IPS DF 4.7 (cell line): Measurements from ENCODE around the gene AIFM3.

Source experiments
- DNase-seq: peaks from one replicate; pipeline ENCODE4 v3.0.0-alpha.2; 2013; ENCODE audit warnings: low spot score; ENCODE audit errors: extremely low read depth

Gene AIFM3

DNA sequence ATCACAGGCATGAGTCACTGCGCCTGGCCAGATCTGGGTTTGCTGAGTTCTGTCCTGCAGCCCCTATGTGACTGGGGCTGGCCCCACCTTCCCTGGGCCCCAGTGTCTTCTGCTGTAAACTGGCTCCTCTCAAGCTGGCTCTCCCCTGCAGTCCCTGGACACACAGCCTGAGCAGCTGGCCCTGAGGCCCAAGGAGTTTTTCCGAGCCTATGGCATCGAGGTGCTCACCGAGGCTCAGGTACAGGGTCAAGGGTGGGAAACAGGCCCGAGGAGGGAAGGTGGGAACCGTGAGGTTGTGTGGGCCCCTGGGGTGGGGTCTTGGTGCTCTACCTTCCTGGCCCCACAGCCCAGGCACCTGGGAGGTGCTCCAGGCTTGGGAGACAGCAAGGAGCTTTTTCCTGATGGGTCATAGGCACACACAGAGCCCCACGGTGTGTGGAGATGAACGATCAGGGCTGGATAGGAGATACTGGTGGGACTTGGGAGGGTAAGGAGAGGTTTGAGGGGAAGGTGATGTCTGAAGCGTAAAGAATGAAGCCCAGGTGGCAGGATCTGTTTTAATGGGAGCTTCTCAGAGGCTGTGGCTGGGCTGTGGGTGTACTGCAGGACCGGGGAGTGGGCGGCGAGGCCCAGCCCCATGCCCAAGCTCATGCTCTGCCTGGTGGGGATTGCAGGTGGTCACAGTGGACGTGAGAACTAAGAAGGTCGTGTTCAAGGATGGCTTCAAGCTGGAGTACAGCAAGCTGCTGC lies 8.7 kb downstream of the AIFM3 start:
- DNase-seq = no peak

GRCh38 chr22:20976291-20976877 lies 9.3 kb downstream of the AIFM3 start:
- no peak for DNase-seq

- DNase-seq = no peak
These were observed 10.0 kb downstream of the AIFM3 start for GRCh38 chr22:20977019-20977418.

DNA sequence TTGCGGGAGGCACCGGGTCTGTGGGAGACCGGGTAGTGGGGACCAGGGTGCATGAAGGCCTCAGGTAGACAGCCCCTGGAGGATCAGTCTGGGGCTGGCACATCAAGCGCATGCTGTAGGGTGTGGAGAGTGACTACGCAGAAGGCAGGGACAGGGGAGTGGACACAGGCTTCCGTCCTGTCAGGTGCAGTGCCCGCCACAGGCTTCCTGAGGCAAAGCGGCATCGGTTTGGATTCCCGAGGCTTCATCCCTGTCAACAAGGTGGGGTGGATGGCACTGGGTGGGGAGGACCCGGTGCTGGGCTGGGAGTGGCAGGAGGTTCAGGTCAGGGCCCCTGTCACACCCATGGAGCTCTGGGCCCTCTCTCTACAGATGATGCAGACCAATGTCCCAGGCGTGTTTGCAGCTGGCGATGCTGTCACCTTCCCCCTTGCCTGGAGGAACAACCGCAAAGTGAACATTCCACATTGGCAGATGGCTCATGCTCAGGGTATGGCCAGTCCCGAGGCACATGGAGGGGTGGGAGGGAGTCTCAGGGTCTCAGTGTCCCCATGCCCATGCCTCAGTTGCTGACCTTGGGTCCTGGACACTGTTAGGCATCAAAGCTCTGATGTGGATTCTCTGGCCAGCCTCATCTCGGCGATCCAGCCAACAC lies 10.6 kb downstream of the AIFM3 start:
- no peak for DNase-seq

- no peak for DNase-seq
These were observed 11.4 kb downstream of the AIFM3 start for GRCh38 chr22:20978419-20978818.

DNA sequence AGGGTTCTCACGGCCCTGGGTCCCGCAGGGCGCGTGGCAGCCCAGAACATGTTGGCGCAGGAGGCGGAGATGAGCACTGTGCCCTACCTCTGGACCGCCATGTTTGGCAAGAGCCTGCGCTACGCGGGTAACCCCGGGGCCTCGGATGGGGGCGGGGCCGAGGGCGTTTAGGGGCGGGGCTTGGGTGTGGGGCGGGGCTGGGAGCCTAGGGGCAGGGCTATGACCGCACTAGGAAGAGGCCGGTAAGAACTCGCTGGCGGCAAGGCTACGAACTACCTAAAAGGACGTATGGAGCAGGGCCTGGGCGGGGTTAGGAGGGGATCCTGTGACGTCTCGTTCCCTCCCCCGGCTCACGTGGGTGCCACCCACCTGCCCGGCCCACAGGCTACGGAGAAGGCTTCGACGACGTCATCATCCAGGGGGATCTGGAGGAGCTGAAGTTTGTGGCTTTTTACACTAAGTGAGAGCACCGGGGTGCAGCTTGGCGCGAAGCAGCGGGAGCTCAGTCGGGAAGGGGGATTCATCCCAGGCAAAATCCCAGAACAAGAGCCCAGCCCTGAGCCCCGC lies 12.3 kb downstream of the AIFM3 start:
- DNase-seq = no peak

GRCh38 chr22:20979940-20980453 lies 12.9 kb downstream of the AIFM3 start:
- no peak for DNase-seq

GRCh38 chr22:20980523-20980922 lies 13.5 kb downstream of the AIFM3 start:
- no peak for DNase-seq

GRCh38 chr22:20980938-20981722 lies 14.1 kb downstream of the AIFM3 start:
- DNase-seq = no peak

GRCh38 chr22:20981787-20982562 lies 14.9 kb downstream of the AIFM3 start, which contains the start of gene LZTR1:
LZTR1 (plus strand) TSS chr22:20982297; CDS start chr22:20982372, 75 bp downstream.
- no peak for DNase-seq

- no peak for DNase-seq
These were observed 15.5 kb downstream of the AIFM3 start for GRCh38 chr22:20982563-20982882.

GRCh38 chr22:20983081-20983771 lies 16.2 kb downstream of the AIFM3 start:
- DNase-seq = no peak

GRCh38 chr22:20985720-20986119 lies 18.7 kb downstream of the AIFM3 start:
- no peak for DNase-seq

DNA sequence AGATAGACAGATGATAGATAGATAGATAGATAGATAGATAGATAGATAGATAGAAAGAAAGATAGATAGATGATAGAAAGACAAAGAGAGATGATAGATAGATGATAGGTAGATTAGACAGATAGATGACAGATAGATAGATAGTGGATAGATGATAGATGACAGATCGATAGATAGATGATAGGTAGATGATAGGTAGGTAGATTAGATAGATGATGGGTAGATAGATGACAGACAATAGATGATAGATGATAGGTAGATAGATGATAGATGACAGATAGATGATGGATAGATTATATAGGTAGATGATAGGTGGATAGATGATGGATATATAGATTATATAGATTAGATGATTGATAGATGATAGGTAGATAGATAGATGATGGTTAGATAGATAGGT lies 19.3 kb downstream of the AIFM3 start:
- DNase-seq = no peak

GRCh38 chr22:20987375-20987774 lies 20.3 kb downstream of the AIFM3 start:
- DNase-seq = no peak

GRCh38 chr22:20988573-20989322 lies 21.7 kb downstream of the AIFM3 start:
- DNase-seq = no peak

DNA sequence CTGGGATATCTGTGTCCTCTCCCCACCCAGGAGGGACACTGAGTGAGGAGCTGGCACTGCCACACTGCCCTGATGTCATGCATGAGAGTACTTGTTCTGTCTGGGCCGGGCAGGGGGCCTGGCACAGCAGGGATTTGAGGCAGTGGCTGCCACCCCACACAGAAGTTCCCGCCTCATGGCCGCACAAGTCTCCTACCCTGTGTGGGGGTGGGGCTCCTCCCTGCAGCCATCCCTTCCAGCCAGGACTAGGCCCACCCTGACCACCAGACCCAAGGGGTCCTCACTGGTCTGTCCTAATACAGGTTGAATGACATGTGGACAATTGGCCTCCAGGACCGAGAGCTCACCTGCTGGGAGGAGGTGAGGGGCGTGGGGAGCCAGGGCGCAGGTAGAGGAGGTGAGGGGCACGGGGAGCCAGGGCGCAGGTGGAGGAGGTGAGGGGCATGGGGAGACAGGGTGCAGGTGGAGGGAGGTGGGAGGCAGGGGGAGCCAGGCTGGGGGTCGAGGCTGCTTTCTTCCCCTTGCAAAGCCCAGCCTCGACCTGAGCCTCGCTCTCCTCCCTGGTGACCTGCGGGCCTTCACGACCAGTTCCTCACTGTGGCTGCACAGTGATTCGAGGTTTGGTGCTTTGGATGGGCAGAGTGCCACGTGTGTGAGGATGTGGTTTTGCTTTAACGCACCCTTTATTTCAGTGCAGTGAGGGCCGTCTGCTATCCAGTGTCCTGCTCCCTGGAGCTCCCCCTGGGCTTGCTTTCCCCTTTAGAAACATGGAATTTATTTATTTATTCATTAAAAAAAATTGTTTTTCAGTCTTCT lies 22.5 kb downstream of the AIFM3 start:
- no peak for DNase-seq
